SIG-M5 (cell line): Measurements from ENCODE around the gene TPRN.

Source experiments
- DNase-seq: peaks from one replicate; lab custom pipeline; 2025; lab: John Stamatoyannopoulos, UW

TPRN gene

DNA sequence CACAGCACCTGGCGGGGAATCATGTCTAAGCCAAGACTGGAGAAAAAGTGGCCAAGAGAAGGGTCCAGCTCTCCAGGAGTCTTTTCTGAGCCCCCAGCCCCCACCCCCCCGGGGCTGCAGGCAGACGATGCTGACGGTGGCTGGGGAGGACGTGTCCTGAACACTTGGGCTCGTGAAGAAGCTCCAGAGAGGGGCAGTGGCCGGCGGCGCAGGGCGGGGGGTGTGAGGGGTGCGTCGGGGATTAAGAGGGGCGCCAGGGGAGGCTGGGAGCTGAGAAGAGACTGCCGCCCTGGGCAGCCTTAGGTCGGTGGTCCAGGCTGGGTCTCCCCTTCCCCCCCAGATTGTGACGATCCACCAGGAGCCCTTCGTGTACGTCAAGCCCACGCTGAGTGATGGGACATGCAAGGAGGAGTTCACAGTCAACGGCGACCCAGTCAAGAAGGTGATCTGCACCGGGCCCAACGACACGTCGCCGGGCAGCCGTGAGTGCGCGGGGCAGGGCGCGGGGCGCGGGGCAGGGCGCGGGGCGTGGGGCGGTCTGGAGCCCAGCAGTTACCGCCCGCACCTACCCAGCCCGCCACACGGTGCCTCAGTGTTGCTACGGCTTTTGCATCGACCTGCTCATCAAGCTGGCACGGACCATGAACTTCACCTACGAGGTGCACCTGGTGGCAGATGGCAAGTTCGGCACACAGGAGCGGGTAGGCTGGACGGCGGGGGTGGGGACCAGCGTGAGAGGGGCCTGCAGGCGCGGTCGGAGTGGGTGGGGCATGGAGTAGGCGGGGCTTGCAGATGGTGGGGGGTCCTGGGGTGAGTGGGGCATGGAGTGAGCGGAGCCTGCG lies 39.6 kb downstream of the TPRN start:
- no peak for DNase-seq

DNA sequence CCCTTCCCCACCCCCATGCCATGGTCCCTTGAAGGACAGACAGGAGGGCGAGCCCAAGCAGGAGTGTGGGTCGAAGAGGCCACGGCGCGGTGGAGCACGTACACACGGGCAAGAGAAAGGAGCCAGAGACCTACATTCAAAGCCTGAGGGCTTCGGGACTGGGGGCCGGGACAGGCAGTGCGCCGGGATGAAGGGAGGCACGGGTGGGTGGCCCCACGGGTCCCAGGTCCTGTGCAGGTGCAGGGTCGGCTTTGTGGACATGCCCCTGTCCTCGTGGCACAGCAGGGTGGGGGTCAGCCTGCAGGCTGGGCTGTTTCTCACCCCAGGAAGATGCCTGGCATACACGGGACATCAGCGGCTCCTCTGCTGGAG lies 40.5 kb downstream of the TPRN start:
- DNase-seq = no peak

DNA sequence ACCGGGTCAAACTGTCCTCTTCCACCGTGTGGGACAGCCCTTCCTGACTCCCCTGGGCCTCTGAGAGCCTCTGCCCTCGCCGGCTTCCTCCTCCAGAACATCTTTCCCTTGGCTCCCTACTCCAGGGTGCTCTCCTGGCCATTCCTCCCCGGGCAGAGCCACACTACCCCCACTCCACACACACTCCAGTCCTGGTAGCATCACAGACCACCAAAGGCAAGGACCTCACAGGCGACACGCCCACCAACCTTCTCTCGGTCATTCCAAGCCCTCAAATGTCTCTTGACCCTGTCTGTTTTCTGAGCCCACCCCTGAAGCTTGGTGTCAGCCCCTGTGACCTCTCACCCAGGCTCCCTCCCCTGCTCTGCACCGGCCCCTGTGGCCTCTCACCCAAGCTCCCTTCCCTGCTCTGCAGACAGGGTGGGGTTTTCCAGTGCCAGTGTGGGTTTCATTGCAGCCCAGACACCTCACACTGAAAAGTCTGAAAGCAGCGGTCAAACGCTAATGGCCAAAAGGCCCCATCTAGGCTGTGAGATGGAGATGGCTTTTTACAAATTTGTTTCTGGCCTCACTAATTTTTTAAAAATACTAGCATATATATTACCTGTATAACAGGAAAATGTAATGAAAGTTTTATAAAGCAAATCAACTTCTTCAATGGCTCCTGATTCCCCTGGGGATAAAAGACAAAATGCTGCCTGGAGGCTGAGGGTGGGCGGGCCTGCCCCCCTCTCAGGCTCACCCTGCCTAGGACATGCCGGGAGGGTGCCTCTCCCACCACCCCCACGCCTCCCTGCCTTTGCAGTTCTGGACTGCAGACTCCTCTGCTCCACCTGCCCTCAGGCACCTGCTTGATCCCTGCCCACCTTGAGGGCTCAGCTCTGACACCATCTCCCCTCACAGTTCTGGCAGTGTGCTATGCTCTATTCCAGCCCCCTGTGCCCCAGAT lies 41.2 kb downstream of the TPRN start:
- DNase-seq = no peak

DNA sequence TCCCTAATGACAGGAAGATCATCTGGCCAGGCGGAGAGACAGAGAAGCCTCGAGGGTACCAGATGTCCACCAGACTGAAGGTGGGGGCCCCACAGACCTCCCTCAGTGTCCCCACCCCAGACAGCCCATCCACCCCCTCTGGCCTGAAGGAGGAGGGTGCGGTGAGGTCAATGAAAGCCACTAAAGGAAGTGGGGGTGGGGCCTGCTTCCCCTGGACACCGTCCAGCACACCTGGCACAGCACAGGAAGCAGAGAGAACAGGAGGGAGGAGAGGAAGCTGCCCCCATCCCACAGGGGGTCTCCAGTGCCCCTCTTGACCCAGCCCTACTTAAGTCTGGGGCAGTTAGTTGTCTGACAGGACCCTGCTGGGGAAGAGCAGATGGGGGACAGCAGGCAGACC lies 41.9 kb downstream of the TPRN start:
- no peak for DNase-seq

DNA sequence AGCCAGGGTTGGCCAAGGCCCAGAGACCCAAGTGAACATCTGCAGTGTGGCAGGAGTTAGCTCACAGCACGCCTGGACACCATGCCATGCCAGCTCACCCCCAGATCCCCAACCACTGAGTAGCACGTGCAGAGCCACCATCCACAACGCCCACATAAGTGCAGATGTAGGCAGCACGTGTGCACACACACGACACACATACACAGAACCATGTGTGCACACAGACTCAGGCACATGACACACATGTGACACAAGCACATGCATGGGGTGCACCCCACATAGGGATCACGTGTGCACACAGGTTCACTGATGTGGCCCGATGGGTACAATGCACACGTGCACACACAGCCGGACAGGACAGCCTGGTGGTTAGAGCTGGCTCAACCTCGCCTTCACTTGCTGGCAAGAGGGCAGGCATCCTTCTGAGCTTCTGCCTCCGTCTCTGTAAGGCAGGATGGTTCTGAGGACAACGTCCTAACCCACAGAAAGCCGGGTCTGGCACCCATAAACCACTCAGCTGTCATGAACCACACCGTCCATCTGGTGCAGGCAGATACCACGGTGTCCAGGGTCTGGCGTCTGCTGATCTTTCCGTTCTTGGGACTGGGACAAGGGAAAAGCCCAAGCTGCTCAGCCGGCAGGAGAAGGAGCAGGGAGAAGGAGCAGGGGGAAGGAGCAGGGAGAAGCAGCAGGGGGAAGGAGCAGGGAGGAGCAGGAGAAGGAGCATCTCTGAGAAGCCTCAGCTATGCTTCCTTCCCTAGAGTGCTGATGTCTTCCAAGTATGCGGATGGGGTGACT lies 42.7 kb downstream of the TPRN start:
- no peak for DNase-seq

DNA sequence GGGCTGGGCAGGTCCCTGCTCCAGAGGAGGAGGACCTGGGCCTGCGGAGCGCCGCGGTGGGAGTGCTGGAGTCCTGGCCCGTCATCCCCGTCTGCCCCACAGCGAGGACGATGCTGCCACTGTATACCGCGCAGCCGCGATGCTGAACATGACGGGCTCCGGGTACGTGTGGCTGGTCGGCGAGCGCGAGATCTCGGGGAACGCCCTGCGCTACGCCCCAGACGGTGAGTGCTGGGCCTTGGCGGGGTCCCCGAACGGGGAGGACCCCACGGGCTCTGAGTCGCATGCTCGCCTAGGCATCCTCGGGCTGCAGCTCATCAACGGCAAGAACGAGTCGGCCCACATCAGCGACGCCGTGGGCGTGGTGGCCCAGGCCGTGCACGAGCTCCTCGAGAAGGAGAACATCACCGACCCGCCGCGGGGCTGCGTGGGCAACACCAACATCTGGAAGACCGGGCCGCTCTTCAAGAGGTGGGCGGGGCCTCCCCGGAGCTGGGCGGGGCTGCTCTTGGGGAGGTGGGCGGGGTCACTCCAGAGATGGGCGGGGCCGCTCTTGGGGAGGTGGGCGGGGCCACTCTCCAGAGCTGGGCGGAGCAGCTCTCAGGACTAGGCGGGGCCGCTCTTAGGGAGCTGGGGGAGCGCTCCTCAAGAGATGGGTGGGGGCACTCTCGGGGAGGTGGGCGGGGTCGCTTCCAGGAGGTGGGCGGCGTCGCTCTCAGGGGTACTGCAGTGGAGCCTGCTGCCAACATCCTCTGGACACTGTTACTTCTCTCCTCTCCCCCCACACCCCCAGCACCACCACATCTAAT lies 43.8 kb downstream of the TPRN start:
- no peak for DNase-seq

DNA sequence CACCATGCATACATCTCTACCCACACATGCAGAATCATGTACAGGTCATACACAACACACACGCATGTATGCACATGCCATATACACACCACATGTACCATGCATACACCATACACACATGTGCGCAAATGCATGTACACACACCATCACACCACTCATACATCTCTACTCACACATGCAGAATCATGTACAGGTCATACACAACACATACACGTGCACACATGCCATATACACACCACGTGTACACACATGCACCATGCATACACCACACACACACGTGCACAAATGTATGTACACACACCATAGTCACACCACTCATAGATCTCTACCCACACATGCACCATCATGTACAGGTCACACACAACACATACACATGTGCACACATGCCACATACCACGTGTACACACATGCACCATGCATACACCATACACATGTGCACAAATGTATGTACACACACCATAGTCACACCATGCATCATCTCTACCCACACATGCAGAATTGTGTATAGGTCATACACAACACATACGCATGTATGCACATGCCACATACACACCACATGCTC lies 47.6 kb downstream of the TPRN start:
- DNase-seq = no peak

DNA sequence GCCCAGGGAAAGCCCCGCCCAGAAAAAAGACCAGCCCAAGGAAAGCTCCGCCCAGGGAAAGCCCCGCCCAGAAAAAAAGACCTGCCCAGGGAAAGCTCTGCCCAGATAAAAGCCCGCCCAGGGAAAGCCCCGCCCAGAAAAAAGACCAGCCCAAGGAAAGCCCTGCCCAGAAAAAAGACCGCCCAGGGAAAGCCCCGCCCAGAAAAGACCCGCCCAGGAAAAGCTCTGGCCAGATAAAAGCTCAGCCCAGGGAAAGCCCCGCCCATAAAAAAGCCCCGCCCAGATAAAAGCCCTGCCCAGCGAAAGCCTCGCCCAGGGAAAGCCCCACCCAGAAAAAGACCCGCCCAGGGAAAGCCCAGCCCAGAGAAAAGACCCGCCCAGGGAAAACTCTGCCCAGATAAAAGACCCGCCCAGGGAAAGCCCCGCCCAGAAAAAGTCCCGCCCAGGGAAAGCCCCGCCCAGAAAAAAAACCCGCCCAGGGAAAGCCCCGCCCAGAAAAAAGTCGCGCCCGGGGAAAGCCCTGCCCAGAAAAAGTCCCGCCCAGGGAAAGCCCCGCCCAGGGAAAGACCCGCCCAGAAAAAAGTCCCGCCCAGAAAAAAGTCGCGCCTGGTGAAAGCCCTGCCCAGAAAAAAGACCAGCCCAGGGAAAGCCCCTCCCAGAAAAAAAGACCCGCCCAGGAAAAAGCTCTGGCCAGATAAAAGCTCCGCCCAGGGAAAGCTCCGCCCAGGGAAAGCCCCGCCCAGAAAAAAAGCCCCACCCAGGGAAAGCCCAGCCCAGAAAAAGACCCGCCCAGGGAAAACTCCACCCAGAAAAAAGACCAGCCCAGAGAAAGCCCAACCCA lies 49.7 kb downstream of the TPRN start:
- DNase-seq = no peak

DNA sequence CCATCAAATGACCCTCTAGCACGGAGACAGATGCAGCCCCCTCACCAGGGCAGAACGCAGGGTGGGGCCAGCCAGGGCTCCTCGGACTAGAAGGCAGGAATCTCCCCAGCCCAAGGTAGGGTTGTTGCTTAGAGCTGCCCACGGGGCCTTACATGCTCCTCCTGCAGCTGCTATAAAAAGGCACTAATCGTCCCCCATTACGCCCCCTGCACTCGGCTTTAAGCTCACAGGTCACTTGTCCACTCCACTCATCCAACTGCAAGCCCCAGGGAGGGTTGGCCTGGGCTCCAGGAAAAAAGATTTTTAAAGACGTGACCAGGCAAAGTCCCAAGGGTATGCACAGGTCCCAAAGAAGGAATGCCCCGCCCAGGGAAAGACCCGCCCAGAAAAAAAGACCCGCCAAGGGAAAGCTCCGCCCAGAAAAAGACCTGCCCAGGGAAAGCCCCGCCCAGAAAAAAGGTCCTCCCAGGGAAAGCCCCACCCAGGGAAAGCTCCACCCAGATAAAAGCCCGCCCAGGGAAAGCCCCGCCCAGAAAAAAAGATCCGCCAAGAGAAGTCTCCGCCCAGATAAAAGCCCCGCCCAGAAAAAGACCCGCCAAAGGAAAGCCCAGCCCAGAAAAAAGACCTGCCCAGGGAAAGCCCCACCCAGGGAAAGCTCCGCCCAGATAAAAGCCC lies 50.5 kb downstream of the TPRN start:
- DNase-seq = no peak

DNA sequence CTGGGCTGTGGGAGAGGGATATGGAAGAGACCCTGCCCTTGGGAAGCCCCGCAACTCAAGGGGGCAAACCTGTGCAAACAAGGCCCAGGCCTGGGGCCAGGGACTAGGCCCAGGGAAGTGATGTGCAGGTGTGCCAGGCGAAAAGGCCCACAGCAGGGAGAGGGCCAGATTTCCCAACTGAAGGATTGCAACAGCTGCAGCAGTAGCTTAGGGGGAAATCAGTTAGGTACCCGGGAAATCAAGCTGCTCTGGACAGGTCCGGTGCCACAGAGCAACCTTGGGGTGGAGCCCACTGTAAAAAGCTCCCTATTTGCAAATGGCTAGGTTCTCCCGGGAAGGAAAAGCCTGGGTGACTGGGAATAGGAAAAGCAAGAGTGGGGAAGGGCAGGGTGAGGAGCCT lies 51.2 kb downstream of the TPRN start:
- no peak for DNase-seq

DNA sequence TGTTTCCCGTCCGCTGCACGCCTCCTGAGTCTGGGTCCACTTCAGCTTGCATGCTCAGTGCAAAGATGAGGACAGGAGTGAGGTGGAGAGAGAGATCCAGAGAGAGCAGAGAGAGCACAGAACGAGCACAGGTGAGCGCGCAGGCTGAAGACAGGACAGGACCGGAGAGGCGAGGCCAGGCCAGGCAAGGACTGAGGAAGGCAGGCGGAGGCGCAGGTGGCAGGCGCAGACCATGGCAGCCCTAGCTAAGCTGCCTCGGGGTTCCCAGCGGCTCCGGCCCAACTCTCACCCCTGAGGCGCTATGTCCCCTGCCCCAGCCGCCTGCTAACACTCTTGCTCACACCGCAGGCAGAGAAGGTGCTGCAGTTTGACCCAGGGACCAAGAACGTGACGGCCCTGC lies 51.9 kb downstream of the TPRN start:
- DNase-seq = no peak

DNA sequence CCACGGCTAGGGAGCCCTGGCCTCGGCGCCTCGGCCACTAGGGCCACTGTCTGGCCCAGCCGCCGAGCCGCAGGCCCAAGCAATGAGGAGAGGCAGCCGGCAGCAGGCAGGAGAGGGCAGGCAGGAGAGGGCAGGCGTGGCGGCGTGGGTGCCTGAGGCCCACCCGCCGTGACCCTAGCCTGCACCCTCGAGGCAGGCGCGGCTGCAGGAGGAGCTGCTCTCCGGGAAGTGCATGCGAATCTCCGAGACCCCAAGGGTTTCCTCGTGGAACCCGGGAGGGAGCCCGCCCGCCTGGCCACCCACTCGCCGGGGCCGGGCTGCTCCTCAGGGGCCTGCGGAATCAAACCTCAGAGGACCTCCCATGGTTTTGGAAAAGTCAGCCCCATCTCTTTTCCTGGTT lies 52.3 kb downstream of the TPRN start:
- no peak for DNase-seq

DNA sequence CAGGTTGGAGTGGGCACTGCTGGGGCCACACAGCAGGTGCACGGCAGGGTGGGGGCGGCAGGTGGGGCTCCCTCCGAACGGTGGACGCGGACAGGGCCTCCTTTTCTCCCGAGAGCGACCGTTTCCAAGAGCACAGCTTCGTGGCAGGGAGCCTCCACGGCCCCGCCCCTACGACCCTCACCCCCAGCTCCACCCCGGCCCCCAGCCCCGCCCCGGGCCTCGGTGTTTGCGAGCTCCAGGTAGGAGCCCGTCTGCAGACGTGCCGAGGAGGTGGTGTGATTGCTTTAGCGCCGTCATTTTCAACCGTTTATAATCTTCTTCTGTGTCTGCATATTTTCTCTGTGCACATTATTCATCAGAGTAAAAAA lies 52.8 kb downstream of the TPRN start:
- DNase-seq = no peak

DNA sequence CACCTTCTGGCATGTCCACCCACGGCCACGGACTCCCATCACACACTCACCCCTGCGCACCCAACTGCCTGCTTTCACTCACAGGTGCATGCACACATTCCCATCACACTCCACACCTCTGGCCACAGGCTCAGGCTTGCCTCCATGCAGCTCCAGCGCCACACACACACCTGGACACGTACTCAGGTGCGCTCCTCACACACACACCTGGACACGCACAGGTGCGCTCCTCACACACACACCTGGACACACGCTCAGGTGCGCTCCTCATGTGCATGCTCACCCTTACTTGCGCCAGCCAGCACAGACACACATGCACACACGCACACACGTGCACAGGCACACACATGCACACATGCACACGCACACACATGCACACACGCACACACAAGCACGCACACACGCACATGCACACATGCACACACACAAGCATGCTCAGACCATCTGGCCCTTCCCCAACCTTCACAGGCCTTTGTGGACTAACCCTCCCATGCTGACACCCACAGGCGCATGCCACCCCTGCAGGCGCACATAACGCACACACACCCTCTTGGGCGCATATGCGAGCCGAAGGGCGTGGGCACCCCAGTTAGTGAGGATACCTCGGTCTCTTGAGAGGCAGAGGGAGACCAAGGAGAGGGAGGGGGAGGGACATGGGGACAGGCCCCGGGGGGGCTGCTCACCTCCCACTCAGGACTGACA lies 53.3 kb downstream of the TPRN start:
- DNase-seq = no peak

DNA sequence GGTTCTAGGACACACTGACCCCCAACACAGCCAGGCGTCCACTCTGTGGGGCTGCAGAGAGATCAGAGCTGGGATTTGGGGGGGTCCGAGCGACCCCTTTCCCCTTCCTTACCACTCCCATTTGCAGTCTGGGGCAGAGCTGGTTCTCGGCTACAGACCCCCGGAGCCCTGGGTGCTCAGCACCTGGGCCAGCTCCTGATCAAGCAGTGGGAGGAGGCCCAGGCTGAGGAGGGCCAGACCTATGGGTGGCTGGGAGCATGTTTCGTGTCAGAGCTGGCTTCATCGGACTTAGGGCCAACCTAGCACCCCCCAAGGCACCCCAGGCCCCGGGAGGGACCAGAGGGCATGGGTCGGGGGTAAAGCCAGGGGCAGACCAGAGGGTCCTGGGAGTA lies 54.0 kb downstream of the TPRN start:
- DNase-seq = no peak

DNA sequence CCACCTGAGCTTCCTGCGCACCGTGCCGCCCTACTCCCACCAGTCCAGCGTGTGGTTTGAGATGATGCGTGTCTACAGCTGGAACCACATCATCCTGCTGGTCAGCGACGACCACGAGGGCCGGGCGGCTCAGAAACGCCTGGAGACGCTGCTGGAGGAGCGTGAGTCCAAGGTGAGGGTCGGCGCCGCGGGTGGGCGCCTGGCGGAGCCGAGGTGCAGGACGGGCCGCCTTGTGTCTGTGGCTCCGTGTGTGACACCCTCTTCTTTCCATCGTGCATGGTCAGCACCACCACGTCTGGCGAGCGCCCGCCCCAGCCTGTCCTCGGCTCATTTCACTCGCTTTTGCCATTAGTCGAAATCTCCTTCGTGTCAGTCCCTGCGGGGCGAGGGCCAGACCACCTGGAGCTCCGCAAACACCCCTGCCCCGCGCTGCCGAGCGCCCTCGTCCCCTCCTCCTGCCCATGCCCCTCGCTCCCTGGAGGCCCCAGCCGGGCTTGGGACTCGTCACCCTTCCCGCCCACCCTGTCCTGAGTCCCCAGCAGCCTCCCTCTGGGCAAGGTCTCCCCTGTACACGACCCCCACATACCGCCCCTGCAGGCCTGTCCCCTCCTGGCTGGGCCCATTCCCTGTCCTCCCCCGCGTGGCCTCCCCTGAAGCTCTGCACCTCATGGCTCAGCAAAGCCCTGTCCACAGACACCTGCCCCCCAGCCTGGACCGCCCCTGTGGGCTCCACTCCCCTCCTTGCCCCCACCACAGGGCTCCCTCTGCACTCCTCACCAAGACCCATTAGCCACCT lies 54.6 kb downstream of the TPRN start:
- DNase-seq = no peak

DNA sequence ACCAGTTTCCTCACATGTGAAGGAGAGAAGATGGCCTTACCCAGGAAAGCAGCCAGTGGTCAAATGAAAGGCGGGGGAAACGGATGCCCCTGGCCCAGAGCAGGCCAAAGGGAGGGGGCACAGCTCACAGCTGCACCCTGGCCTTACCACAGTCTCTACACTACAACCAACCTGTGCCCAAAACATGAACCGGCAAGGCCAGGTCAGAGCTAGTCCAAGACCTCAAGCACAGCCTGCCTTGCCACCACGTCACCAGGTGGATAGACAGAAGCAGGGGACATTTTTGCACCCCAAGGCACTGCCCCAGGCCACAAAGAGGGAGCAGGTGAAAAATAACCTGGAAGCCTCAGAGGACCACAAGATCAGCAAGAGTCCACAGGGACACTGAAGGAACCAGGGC lies 57.1 kb downstream of the TPRN start:
- no peak for DNase-seq
